H1 (cell line): Measurements from ENCODE around the gene IFI30. TPM values are rescaled to one million over a fixed set of nuclear protein-coding genes. Genes with fewer than 3 reads are reported as not detected.

ENCODE experiments used
- BACH1 ChIP-seq: IDR thresholded peaks from 2 replicates; pipeline ENCODE4 v1.6.1; 2012; ENCODE audit warnings: low read length, improper control_type of control experiment
- CEBPB ChIP-seq: IDR thresholded peaks from 2 replicates; pipeline ENCODE4 v1.6.1; 2012; ENCODE audit warnings: low read depth, low read length
- SP4 ChIP-seq: IDR thresholded peaks from 2 replicates; pipeline ENCODE4 v1.6.1; 2012; ENCODE audit warnings: low read length, inconsistent platforms
- polyA plus RNA-seq, 7 experiments: library from polyadenylated mRNA; depleted of rRNA in 3 of 7; stranded (reverse) in 5 of 7; unstranded in 2 of 7; fragments of >200 nt in 5 of 7; fragments of 200-250 nt in 2 of 7; gene quantifications; 1 replicate in 5 of 7; 2 replicates in 1 of 7; 4 replicates in 1 of 7; pipeline versions ENCODE4 v1.2.1 to v1.2.3, GENCODE V29; 2011 to 2013; ENCODE audit warnings: missing spikeins in 2 of 7, mixed read lengths in 2 of 7
- total RNA-seq: library from RNA; stranded (reverse); fragmentation: NEBNext Ultra II Directional; extraction: Animal tissue kit (Norgen Biotek cat#: 25700); gene quantifications from 2 replicates; pipeline ENCODE4 v1.2.1, GENCODE V29; 2021

The IFI30 gene
- total and polyA plus RNA-seq, 2 of the 8 experiments (the other 6 are each of a cell fraction or from before 2014, with no cell fraction given) = 28.9 to 62.4 TPM

- no peak for TF ChIP-seq SP4
- no peak for TF ChIP-seq BACH1
- TF ChIP-seq CEBPB = no peak
Measured at GRCh38 chr19:18167011-18167410, 6.6 kb upstream of the IFI30 start (continued).
